ENCODE measurements around the gene ZNF473.
A peak's percentile ranks its signal among the peaks of the same experiment; 100 is the strongest.

The ZNF473 gene

DNA sequence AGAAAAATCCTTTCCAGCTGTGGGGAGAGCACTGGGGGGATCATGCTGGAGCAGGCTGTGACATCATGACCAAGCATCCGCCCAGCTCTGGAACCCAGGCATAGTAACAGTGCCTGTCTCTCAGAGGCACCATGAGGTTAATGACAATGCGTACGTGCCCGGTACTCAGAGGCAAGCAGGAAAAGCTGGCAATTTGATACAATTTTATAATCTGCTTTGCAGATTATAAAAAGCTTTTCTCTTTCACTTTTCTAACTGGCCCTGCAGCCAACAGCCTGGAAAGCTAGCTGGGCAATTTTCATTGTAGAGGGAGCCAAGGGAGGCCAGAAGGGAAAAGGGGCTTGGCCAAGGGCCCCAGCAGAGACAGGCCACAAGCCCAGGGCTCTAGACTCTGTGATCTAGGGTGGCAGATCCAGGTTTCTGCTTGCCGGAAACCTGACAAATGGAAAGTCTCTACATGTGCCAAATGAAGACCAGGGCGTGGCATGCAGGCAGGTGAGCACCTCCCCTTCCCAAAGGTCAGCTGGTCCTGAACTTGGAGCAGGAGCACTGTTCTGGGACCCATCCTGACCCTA lies 23.3 kb upstream of the ZNF473 start:
- no peak overlapping the region for H3K4me3 ChIP-seq (ENCODE audit: low read depth, low read length)
- no peak for DNase-seq (ENCODE audit: low read depth, low spot score)
- in situ Hi-C loops (cut with HindIII; ENCODE audit: low sequenced_read_pairs): no loop called here
- TF ChIP-seq, protein P1, sequence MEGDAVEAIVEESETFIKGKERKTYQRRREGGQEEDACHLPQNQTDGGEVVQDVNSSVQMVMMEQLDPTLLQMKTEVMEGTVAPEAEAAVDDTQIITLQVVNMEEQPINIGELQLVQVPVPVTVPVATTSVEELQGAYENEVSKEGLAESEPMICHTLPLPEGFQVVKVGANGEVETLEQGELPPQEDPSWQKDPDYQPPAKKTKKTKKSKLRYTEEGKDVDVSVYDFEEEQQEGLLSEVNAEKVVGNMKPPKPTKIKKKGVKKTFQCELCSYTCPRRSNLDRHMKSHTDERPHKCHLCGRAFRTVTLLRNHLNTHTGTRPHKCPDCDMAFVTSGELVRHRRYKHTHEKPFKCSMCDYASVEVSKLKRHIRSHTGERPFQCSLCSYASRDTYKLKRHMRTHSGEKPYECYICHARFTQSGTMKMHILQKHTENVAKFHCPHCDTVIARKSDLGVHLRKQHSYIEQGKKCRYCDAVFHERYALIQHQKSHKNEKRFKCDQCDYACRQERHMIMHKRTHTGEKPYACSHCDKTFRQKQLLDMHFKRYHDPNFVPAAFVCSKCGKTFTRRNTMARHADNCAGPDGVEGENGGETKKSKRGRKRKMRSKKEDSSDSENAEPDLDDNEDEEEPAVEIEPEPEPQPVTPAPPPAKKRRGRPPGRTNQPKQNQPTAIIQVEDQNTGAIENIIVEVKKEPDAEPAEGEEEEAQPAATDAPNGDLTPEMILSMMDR (IDR thresholded peaks at IDR 0.05; ENCODE audit: low read depth, low read length): no peak

DNA sequence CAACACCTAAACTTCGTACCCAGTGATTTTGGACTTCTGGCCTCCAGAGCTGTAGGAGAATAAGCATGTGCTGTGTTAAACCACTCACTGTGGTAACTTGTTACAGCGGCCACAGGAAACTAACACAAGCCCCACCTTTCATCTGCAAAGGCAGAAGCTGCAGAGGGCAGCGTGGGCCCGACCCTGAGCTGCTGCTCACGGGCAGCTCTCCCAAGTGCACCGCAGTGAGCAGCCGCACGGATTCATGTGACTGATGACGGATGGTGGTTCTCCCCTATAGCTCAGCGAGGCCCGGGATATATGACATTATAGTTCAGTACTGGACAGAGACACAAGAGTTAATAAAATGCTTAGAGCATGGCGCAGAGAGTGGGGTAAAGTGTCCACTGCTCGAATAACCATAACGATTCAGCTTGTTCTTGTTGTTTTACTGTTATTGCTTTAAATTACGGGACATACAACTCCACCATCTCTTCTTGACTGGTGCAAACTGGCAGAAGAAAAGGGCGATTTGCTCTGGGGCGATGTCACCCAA lies 22.5 kb upstream of the ZNF473 start:
- TF ChIP-seq, protein P1 (IDR thresholded peaks at IDR 0.05; ENCODE audit: low read depth, low read length): no peak
- no peak for DNase-seq (ENCODE audit: low read depth, low spot score)
- no peak overlapping the region for H3K4me3 ChIP-seq (ENCODE audit: low read depth, low read length)
- in situ Hi-C loops (cut with HindIII; ENCODE audit: low sequenced_read_pairs): no loop called here

DNA sequence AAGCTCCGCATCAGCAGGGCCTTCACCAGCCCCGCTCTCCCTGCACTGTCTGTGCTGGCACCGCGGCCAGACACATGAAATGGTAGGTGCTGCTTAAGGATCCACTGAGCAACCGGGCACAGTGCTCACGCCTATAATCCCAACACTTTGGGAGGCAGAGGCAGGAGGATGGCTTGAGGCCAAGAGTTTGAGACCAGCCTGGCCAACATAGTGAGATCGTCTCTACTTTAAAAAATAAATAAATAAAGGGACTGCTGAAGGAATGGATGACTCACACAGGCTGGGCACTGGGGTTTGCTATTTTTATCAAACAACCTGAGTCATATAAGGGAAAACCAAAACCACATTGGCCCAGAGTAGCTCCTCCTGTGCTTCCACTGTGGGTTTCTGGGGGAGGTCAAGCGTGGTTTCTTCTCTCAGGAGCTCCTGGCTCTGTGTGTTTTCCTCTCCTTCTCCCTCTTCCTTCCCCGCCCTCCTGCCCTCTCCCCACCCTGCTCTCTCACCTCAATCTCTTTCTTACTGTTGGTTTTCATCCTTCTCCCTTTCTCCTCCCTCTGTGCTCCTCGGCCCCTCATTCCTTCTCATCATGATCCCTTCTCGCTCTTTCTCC lies 21.9 kb upstream of the ZNF473 start:
- H3K4me3 ChIP-seq (ENCODE audit: low read depth, low read length): no peak overlapping the region
- TF ChIP-seq, protein P1 (IDR thresholded peaks at IDR 0.05; ENCODE audit: low read depth, low read length): no peak
- DNase-seq (ENCODE audit: low read depth, low spot score): peak; percentile 91
- in situ Hi-C loops (cut with HindIII; ENCODE audit: low sequenced_read_pairs): no loop called here

DNA sequence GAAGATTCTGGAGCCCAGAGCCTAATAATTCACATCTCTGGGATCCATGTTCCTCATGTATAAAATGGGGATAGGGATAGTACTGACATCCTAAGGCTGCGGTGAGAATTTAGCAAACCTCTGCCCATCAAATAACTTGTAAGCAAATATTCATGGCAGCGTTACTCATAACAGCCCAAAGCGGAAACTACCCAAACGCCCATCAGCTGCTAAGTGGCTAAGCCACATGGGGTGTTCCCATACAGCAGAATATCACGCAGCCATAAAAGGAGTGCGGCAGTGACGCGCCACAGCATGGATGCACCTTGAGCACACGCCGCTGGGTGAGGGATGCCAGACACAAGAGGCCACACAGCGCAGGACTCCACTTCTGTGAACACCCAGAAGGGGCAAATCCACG lies 20.4 kb upstream of the ZNF473 start:
- DNase-seq (ENCODE audit: low read depth, low spot score): no peak
- TF ChIP-seq, protein P1 (IDR thresholded peaks at IDR 0.05; ENCODE audit: low read depth, low read length): no peak
- in situ Hi-C loops (cut with HindIII; ENCODE audit: low sequenced_read_pairs): no loop called here
- no peak overlapping the region for H3K4me3 ChIP-seq (ENCODE audit: low read depth, low read length)

DNA sequence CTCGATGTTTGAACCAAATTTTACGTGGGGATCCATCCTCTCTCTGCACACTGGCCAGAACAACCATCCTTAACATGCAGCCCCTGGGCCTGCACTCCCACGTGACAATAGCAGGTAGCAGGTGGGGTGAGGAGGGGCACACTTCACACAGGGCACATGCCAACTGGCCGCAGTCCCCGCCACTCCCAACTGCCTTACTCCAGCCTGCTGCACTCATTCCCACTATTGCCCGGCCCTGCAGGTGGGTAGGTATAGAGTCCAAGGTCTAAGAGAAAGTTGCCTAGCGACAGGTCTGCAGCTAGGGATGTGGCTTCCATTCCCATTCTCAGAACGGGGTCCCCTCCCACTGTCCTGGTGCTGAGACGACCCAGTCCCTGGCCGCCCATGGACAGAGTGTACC lies 18.6 kb upstream of the ZNF473 start:
- H3K4me3 ChIP-seq (ENCODE audit: low read depth, low read length): no peak overlapping the region
- TF ChIP-seq, protein P1 (IDR thresholded peaks at IDR 0.05; ENCODE audit: low read depth, low read length): no peak
- in situ Hi-C loops (cut with HindIII; ENCODE audit: low sequenced_read_pairs): no loop called here
- DNase-seq (ENCODE audit: low read depth, low spot score): no peak

DNA sequence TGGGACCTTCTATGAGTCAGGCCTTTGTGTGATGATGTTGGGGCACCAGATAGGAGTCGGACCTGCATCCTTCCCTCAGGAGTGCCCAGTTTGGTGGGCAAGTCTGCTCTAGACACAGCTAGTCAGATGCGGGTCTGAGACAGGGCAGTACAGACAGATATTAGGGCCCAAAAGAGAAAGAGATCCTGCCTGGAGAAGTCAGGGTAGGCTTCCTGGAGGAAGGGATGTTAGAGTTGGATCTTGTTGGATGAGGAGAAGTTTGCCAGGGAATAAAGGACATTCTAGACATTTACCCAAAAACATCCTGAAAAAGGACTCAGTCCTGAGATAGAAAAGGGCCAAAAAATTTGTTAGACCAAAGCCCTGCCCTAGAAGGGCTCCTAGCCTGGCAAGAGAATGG lies 17.9 kb upstream of the ZNF473 start:
- TF ChIP-seq, protein P1 (IDR thresholded peaks at IDR 0.05; ENCODE audit: low read depth, low read length): no peak
- H3K4me3 ChIP-seq (ENCODE audit: low read depth, low read length): no peak overlapping the region
- DNase-seq (ENCODE audit: low read depth, low spot score): no peak
- in situ Hi-C loops (cut with HindIII; ENCODE audit: low sequenced_read_pairs): no loop called here

All from astrocyte of the spinal cord (primary cell).